DND-41 (cell line): Measurements from ENCODE around the gene EXOC8.

Source experiments
- ATAC-seq: fragments of 200-7000 bp; cut with Tn5 transposase; 3 replicates; pipeline ENCODE4 v1.9.1; 2021; ENCODE audit warnings: low read depth; ENCODE audit not compliant: insufficient read depth
- DNase-seq: peaks from one replicate; pipeline ENCODE4 v3.0.0-alpha.2; 2020
- H2AFZ ChIP-seq: 2 replicates; pipeline ENCODE4 v1.6.0; 2012; ENCODE audit warnings: low read depth, low read length
- H3K27ac ChIP-seq: 2 replicates; pipeline ENCODE4 v1.5.1; 2012; ENCODE audit warnings: low read length, inconsistent platforms
- H3K27me3 ChIP-seq: fragments of 200-600 bp; sonication (generic); 2 replicates; pipeline ENCODE4 v1.6.0; 2012; ENCODE audit warnings: low read length, mild to moderate bottlenecking, inconsistent platforms; ENCODE audit not compliant: insufficient read depth, poor library complexity
- H3K36me3 ChIP-seq: 2 replicates; pipeline ENCODE4 v1.5.1; 2012; ENCODE audit warnings: low read length, inconsistent platforms; ENCODE audit not compliant: insufficient read depth
- H3K4me1 ChIP-seq: 2 replicates; pipeline ENCODE4 v1.5.1; 2012; ENCODE audit warnings: mild to moderate bottlenecking, low read length; ENCODE audit not compliant: insufficient read depth
- H3K4me2 ChIP-seq: 2 replicates; pipeline ENCODE4 v1.6.0; 2012; ENCODE audit warnings: mild to moderate bottlenecking, moderate library complexity, low read length, inconsistent platforms; ENCODE audit not compliant: insufficient read depth
- H3K4me3 ChIP-seq, 2 experiments: fragments of 200-600 bp in 1 of 2; shearing (Covaris generic) in 1 of 2; 2 replicates each; pipeline ENCODE4 v1.5.1; 2012 to 2016; ENCODE audit warnings: inconsistent platforms in 2 of 2, low read length in 2 of 2, mild to moderate bottlenecking in 2 of 2, low read depth in 1 of 2, moderate library complexity in 1 of 2
- H3K79me2 ChIP-seq: 2 replicates; pipeline ENCODE4 v1.6.0; 2012; ENCODE audit warnings: low read length, inconsistent platforms; ENCODE audit not compliant: insufficient read depth
- H3K9ac ChIP-seq: 2 replicates; pipeline ENCODE4 v1.6.0; 2012; ENCODE audit warnings: low read depth, mild to moderate bottlenecking, inconsistent platforms, low read length, moderate library complexity
- H3K9me3 ChIP-seq: 2 replicates; pipeline ENCODE4 v1.5.1; 2012; ENCODE audit warnings: low read length, moderate library complexity, mild to moderate bottlenecking, inconsistent platforms; ENCODE audit not compliant: insufficient read depth, severe bottlenecking
- H4K20me1 ChIP-seq: 2 replicates; pipeline ENCODE4 v1.6.0; 2012; ENCODE audit warnings: low read length; ENCODE audit not compliant: insufficient read depth
- EZH2 ChIP-seq: IDR thresholded peaks from 3 replicates; pipeline ENCODE4 v1.6.1; 2012; ENCODE audit warnings: borderline replicate concordance, low read depth, mild to moderate bottlenecking, moderate library complexity, low read length, inconsistent platforms; ENCODE audit not compliant: severe bottlenecking
- TF ChIP-seq, protein P1 (sequence below): IDR thresholded peaks from 2 replicates; pipeline ENCODE4 v1.5.1; 2012; ENCODE audit warnings: borderline replicate concordance, low read length, moderate library complexity, mild to moderate bottlenecking; ENCODE audit not compliant: poor library complexity, severe bottlenecking; ENCODE audit errors: extremely low read depth

Gene EXOC8

GRCh38 chr1:231319080-231319479, 18.6 kb downstream of the EXOC8 start:
- no peaks in the 10 kb centered on the region for H3K79me2 ChIP-seq
- no peaks in the 10 kb centered on the region for H3K27me3 ChIP-seq
- TF ChIP-seq, protein P1, sequence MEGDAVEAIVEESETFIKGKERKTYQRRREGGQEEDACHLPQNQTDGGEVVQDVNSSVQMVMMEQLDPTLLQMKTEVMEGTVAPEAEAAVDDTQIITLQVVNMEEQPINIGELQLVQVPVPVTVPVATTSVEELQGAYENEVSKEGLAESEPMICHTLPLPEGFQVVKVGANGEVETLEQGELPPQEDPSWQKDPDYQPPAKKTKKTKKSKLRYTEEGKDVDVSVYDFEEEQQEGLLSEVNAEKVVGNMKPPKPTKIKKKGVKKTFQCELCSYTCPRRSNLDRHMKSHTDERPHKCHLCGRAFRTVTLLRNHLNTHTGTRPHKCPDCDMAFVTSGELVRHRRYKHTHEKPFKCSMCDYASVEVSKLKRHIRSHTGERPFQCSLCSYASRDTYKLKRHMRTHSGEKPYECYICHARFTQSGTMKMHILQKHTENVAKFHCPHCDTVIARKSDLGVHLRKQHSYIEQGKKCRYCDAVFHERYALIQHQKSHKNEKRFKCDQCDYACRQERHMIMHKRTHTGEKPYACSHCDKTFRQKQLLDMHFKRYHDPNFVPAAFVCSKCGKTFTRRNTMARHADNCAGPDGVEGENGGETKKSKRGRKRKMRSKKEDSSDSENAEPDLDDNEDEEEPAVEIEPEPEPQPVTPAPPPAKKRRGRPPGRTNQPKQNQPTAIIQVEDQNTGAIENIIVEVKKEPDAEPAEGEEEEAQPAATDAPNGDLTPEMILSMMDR, result no peak
- TF ChIP-seq EZH2, result no peak
- no peaks in the 10 kb centered on the region for H4K20me1 ChIP-seq
- no peaks in the 10 kb centered on the region for H3K9me3 ChIP-seq
- H2AFZ ChIP-seq, result no peak overlapping the region
- H3K9ac ChIP-seq, result no peak overlapping the region
- H3K4me3 ChIP-seq, result no peak overlapping the region
- DNase-seq, result no peak
- H3K4me2 ChIP-seq, result no peak overlapping the region
- no peaks in the 10 kb centered on the region for H3K36me3 ChIP-seq
- H3K4me1 ChIP-seq, result no peaks in the 10 kb centered on the region
- H3K27ac ChIP-seq, result no peak overlapping the region
- ATAC-seq, result no peak

DNA sequence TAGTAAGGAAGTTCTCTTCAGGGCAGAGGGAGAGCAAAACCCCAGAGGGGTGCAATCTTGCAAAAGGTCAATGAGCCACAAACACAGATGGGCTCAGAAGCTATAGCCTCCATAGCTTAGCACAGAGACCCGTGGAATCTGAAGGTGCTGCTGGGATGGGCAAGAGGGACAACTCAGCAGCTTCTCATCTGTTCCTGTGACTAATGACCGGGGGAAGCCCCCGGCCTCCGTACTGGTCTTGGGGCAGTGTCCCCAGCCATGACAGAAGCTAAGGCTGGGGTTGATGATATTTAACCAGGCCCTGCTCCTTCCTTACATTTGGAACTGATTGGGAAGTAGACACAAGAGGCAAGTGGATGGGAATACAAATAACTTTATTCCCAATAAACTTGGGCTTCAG, 19.1 kb downstream of the EXOC8 start:
- no peak overlapping the region for H3K27ac ChIP-seq
- no peaks in the 10 kb centered on the region for H3K9me3 ChIP-seq
- H3K9ac ChIP-seq, result no peak overlapping the region
- ATAC-seq (no peak), DNase-seq (no peak)
- H3K4me2 ChIP-seq, result no peak overlapping the region
- TF ChIP-seq EZH2, result no peak
- TF ChIP-seq, protein P1, result no peak
- H3K79me2 ChIP-seq, result no peaks in the 10 kb centered on the region
- H3K27me3 ChIP-seq, result no peaks in the 10 kb centered on the region
- H2AFZ ChIP-seq, result no peak overlapping the region
- no peaks in the 10 kb centered on the region for H3K36me3 ChIP-seq
- H3K4me3 ChIP-seq, result no peak overlapping the region
- H3K4me1 ChIP-seq, result no peaks in the 10 kb centered on the region
- H4K20me1 ChIP-seq, result no peaks in the 10 kb centered on the region

DNA sequence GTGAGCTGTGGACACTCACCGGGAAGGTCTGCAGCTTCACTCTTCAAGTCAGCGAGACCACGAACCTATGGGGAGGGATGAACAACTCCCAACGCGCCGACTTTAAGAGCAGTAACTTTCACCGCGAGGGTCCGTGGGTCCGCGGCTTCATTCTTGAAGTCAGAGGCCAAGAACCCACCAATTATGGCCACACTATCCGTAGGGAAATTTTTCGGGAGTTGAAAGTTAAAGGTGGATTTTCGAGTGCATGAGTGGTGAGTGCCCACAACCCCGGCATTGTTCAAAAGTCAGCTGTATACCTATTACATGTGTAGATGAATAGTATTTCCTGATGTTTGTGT, 19.7 kb downstream of the EXOC8 start:
- ATAC-seq, result no peak
- TF ChIP-seq EZH2, result no peak
- TF ChIP-seq, protein P1, result no peak

GRCh38 chr1:231317306-231318014, 20.2 kb downstream of the EXOC8 start:
- H3K9me3 ChIP-seq, result no peaks in the 10 kb centered on the region
- no peak overlapping the region for H3K4me3 ChIP-seq
- no peaks in the 10 kb centered on the region for H3K27me3 ChIP-seq
- H3K4me1 ChIP-seq, result no peaks in the 10 kb centered on the region
- no peaks in the 10 kb centered on the region for H3K36me3 ChIP-seq
- H3K9ac ChIP-seq, result no peak overlapping the region
- no peak for ATAC-seq
- DNase-seq, result no peak
- no peak overlapping the region for H3K27ac ChIP-seq
- no peak overlapping the region for H3K4me2 ChIP-seq
- no peak overlapping the region for H2AFZ ChIP-seq
- no peaks in the 10 kb centered on the region for H3K79me2 ChIP-seq
- H4K20me1 ChIP-seq, result no peaks in the 10 kb centered on the region
- TF ChIP-seq, protein P1, result no peak
- no peak for TF ChIP-seq EZH2

More for the DNA sequence above, 19.7 kb downstream of the EXOC8 start:
- Histone ChIP-seq H3K36me3 (no peaks in the 10 kb centered on the region), H3K79me2 (no peaks in the 10 kb centered on the region), H4K20me1 (no peaks in the 10 kb centered on the region), H3K9ac (no peak overlapping the region), H3K27ac (no peak overlapping the region), H3K4me3 (no peak overlapping the region), H3K9me3 (no peaks in the 10 kb centered on the region), H3K27me3 (no peaks in the 10 kb centered on the region), H3K4me1 (no peaks in the 10 kb centered on the region), H3K4me2 (no peak overlapping the region), H2AFZ (no peak overlapping the region)
- no peak for DNase-seq
